Heart left ventricle (tissue), 16 donors: ENCODE measurements around the gene PARD3. TPM values are rescaled to one million over a fixed set of nuclear protein-coding genes. Genes with fewer than 3 reads are reported as not detected.

Source experiments
- ATAC-seq, 4 donors: fragments of 200-7000 bp; cut with Tn5 transposase; one replicate each; pipeline ENCODE4 v1.9.1; 2020 to 2022; ENCODE audit warnings: moderate library complexity in 4 of 4, mild to moderate bottlenecking in 3 of 4, moderate number of reproducible peaks in 1 of 4
- DNase-seq, 5 donors: peaks; one replicate each; pipeline ENCODE4 v3.0.0-alpha.2; 2020
- H3K27ac ChIP-seq, 12 donors: fragments of 200-600 bp; sonication (generic) in 4 of 12; one replicate each; pipeline versions ENCODE4 v1.5.0 to v1.8.0; 2016 to 2022; ENCODE audit warnings: mild to moderate bottlenecking in 2 of 12
- H3K27me3 ChIP-seq, 9 donors: fragments of 200-600 bp; sonication (generic) in 2 of 9; one replicate each; pipeline versions ENCODE4 v1.5.1 to v1.8.0; 2016 to 2022; ENCODE audit warnings: mild to moderate bottlenecking in 3 of 9
- H3K36me3 ChIP-seq, 9 donors: fragments of 200-600 bp; sonication (generic) in 2 of 9; one replicate each; pipeline versions ENCODE4 v1.5.0 to v1.8.0; 2018 to 2022; ENCODE audit warnings: mild to moderate bottlenecking in 2 of 9
- H3K4me1 ChIP-seq, 12 donors: fragments of 200-600 bp; sonication (generic) in 4 of 12; one replicate each; pipeline versions ENCODE4 v1.5.0 to v1.8.0; 2016 to 2022; ENCODE audit warnings: mild to moderate bottlenecking in 3 of 12
- H3K4me3 ChIP-seq, 12 donors: fragments of 200-600 bp; sonication (generic) in 4 of 12; one replicate each; pipeline versions ENCODE4 v1.5.0 to v1.8.0; 2017 to 2022; ENCODE audit warnings: mild to moderate bottlenecking in 9 of 12, moderate library complexity in 4 of 12
- H3K9me3 ChIP-seq, 12 donors: fragments of 200-600 bp; sonication (generic) in 4 of 12; one replicate each; pipeline versions ENCODE4 v1.5.0 to v1.8.0; 2016 to 2022; ENCODE audit warnings: mild to moderate bottlenecking in 1 of 12
- POLR2A ChIP-seq, 2 donors: fragments of 450-650 bp; IDR thresholded peaks; one replicate each; pipeline ENCODE4 v1.6.1; 2017; ENCODE audit warnings: antibody characterized with exemption in 2 of 2, mild to moderate bottlenecking in 2 of 2, moderate library complexity in 2 of 2
- WGBS, 4 donors: extraction: QIAGEN DNeasy Blood & Tissue Kit in 2 of 4; methylation state at CpG; one replicate each; pipeline versions ENCODE4 v1.1.5 to v1.1.7; 2013 to 2018; 5-methylcytosine and 5-hydroxymethylcytosine counted together
- intact Hi-C, 10 donors: fragments of 100-400 bp; cut with DNase I; formaldehyde crosslinking; loops; one replicate each; pipeline versions ENCODE4 v1.11.1 to v1.14.2; 2022
- polyA plus RNA-seq, 2 donors: library from polyadenylated mRNA; stranded (reverse); fragments of 200-250 nt; gene quantifications; one replicate each; pipeline ENCODE4 v1.2.3, GENCODE V29; 2013
- total RNA-seq, 9 donors: library from RNA; depleted of rRNA in 2 of 9; stranded (reverse); fragments of >200 nt in 2 of 9; fragmentation: NEBNext Ultra II Directional in 3 of 9; extraction: Animal tissue kit (Norgen Biotek cat#: 25700) in 3 of 9; gene quantifications; one replicate each; pipeline versions ENCODE4 v1.1.0 to v1.2.4, GENCODE V29; 2016 to 2023
- TF ChIP-seq, protein P1 (sequence below), 12 donors: fragments of 200-600 bp; sonication (generic) in 4 of 12; IDR thresholded peaks; one replicate each; pipeline versions ENCODE4 v1.5.0 to v1.8.0; 2018 to 2022; ENCODE audit warnings: antibody characterized with exemption in 12 of 12, mild to moderate bottlenecking in 5 of 12
- donor health status: ischemic (EF 13 %, LVEDD 7.1; RV severe dilation, severe dysfunction).
- donor health status: healthy with polysubstance abuse.
- donor health status: DM: no; HTN: yes; CAD: no.
- donor health status: DM: no; HTN: no; CAD: no.
- donor health status: ischemic (EF 25% LVEDD 6.9; RV normal size, moderate dysfunction).
- donor health status: ischemic (EF 25% LVEDD 5.7; RV mildly dilated, moderate dysfunction).
- donor health status: healthy.
- donor health status: DM: yes; HTN: yes; CAD: no.
- donor health status: ischemic (EF 35%, LVEDD 5.7; RV mildly dilated, moderate dysfunction).
- donor health status: nonischemic (EF 11% LVEDD 7.7; RV severe dilation, severe dysfunction).
- donor health status: DM: yes; HTN: yes; CAD: no.
- donor health status: PGD.
- donor health status: ischemic (EF 29% LVEDD 5.4; RV normal size, mild dysfunction).
- donor health status: nonischemic (EF 23%, LVEDD 6.1; RV moderate dilation, normal function).

The PARD3 gene
- total and polyA plus RNA-seq, 11 donors: 24.8 to 69.7 (median 33.1) TPM

DNA sequence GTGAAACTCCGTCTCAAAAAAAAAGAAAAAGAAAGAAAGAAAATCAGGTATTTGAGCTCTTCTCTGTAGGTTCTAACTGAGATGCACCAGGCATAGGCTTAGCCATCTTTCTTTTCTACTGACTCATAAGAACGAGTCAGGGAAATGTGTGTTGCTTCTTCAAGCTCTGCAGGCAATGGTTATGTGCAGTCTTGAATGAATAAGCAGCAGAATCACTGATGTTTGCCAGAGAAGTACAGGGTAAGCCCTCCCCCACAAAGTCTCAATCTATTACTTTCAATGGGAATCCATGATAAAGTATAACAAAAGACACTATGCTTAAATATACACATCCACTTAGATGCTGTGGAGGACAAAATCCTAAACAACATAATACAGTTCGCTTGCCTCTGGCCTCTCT is 239.2 kb downstream of the PARD3 start:
- H3K4me3 ChIP-seq: no peak overlapping the region
- intact Hi-C loops: no loop called here
- H3K36me3 ChIP-seq: no peaks in the 10 kb centered on the region
- DNase-seq: no peak
- TF ChIP-seq POLR2A (IDR thresholded peaks at IDR 0.05): no peak
- TF ChIP-seq, protein P1, sequence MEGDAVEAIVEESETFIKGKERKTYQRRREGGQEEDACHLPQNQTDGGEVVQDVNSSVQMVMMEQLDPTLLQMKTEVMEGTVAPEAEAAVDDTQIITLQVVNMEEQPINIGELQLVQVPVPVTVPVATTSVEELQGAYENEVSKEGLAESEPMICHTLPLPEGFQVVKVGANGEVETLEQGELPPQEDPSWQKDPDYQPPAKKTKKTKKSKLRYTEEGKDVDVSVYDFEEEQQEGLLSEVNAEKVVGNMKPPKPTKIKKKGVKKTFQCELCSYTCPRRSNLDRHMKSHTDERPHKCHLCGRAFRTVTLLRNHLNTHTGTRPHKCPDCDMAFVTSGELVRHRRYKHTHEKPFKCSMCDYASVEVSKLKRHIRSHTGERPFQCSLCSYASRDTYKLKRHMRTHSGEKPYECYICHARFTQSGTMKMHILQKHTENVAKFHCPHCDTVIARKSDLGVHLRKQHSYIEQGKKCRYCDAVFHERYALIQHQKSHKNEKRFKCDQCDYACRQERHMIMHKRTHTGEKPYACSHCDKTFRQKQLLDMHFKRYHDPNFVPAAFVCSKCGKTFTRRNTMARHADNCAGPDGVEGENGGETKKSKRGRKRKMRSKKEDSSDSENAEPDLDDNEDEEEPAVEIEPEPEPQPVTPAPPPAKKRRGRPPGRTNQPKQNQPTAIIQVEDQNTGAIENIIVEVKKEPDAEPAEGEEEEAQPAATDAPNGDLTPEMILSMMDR (IDR thresholded peaks at IDR 0.05): no peak
- no peaks in the 10 kb centered on the region for H3K9me3 ChIP-seq
- ATAC-seq: no peak
- no peak overlapping the region for H3K27ac ChIP-seq
- H3K27me3 ChIP-seq: no peaks in the 10 kb centered on the region
- peaks cover 0 to 36% (median 14%) of the 10 kb centered on the region in 12 donors for H3K4me1 ChIP-seq
- WGBS, 4 donors: 93 to 95% (median 94%) methylated on average over 3 of the region's 3 CpGs

DNA sequence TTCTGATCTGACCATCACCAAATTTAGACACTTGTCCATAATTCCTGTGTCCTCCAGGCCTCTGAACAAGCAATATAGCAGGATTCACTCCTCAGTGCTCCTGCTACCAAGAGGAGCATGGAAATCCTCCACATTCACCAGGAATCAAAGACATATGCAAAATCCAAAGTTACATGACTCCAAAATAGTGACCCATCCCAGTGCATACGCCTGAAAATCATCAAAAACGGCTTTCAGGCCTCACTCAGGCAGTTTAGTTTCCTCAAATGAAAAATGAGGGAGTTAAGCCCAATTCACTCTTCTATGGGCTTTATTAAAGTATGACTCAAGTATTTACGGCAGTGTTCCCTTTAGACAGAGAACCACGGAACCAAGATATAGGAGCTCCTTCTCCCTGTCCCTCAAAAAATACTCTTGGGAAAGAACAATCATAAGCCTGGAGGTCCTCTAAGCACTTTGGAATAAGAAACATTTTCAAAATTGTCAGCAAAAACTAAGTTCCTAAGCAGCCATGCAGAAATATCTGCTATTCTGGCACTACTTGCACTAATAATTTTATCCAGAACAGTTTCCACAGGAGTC is 240.7 kb downstream of the PARD3 start:
- H3K4me1 ChIP-seq: peaks cover 0 to 31% (median 8%) of the 10 kb centered on the region in 12 donors
- TF ChIP-seq, protein P1 (IDR thresholded peaks at IDR 0.05): no peak
- no peak for TF ChIP-seq POLR2A (IDR thresholded peaks at IDR 0.05)
- no peaks in the 10 kb centered on the region for H3K27me3 ChIP-seq
- WGBS, 4 donors: 66 to 81% (median 77%) methylated on average over 4 of the region's 4 CpGs
- intact Hi-C loops: no loop called here
- no peak for DNase-seq
- H3K9me3 ChIP-seq: no peaks in the 10 kb centered on the region
- ATAC-seq: no peak
- peak overlapping the region in 1 of 12 donors; percentile 16 for H3K27ac ChIP-seq
- no peak overlapping the region for H3K4me3 ChIP-seq
- H3K36me3 ChIP-seq: no peaks in the 10 kb centered on the region

DNA sequence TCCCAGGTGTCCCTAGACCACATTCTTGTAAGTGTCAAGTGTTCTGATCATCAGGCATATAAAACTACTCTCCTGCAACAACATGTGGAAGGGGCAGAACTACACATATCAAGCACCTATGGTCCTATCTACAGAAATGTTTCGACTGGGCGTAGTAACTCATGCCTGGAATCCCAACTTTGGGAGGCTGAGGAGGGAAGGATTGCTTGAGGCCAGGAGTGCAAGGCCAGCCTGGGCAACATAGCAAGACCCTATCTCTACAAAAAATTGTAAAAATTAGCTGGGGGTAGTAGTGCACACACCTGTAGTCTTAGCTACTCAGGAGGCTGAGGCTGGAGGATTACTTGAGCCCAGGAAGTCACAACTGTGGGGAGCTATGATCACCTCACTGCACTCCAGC is 244.2 kb downstream of the PARD3 start:
- DNase-seq (no peak), ATAC-seq (no peak)
- 95 to 99% (median 97%) methylated on average over 2 of the region's 2 CpGs for WGBS, 4 donors
- TF ChIP-seq, protein P1 (IDR thresholded peaks at IDR 0.05): no peak
- TF ChIP-seq POLR2A (IDR thresholded peaks at IDR 0.05): no peak
- intact Hi-C loops: no loop called here
- H3K9me3 ChIP-seq: no peaks in the 10 kb centered on the region
- no peak overlapping the region for H3K27ac ChIP-seq
- no peaks in the 10 kb centered on the region for H3K36me3 ChIP-seq
- H3K4me3 ChIP-seq: no peak overlapping the region
- H3K4me1 ChIP-seq: peaks cover 0 to 35% (median 8%) of the 10 kb centered on the region in 12 donors
- no peaks in the 10 kb centered on the region for H3K27me3 ChIP-seq

DNA sequence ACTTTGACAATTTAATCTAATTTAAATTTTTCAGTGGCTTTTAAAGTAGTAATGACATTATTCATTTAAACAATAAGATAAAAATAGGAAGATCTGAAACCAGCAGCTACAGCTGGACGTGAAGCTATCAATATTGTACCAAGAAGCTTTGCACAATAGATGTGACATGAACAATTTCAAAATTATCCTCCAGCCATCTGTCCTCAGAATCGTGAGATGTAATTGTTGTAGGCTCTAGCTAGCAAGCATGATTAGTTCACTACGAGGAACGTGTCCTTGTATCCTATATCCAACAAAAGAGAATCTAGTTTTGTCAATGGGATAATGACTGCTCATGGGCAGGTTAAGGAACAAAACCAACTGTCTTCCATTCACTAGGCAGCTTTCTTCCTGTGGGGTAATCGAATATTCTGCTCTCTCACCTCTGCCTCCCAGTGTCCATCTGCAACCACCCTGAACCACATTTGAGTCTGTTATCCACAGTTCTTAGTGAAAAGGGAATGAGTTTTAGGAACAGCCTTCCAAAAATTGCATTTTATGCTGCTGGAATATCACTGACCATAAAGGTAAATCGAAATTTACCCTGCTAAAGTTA is 247.3 kb downstream of the PARD3 start:
- H3K9me3 ChIP-seq: no peaks in the 10 kb centered on the region
- DNase-seq (no peak), ATAC-seq (no peak)
- H3K4me3 ChIP-seq: no peak overlapping the region
- intact Hi-C loops: no loop called here
- H3K36me3 ChIP-seq: no peaks in the 10 kb centered on the region
- no peak overlapping the region for H3K27ac ChIP-seq
- peaks cover 0 to 17% (median 8%) of the 10 kb centered on the region in 12 donors for H3K4me1 ChIP-seq
- TF ChIP-seq, protein P1 (IDR thresholded peaks at IDR 0.05): no peak
- TF ChIP-seq POLR2A (IDR thresholded peaks at IDR 0.05): no peak
- no peaks in the 10 kb centered on the region for H3K27me3 ChIP-seq
- WGBS, 4 donors: 82 to 86% (median 83%) methylated on average over 6 of the region's 6 CpGs
